IMR-90 (cell line): Measurements from ENCODE around the gene MYL4. TPM values are rescaled to one million over a fixed set of nuclear protein-coding genes. Genes with fewer than 3 reads are reported as not detected.
A peak's percentile ranks its signal among the peaks of the same experiment; 100 is the strongest.

Experiments used
- ATAC-seq: fragments of 200-7000 bp; cut with Tn5 transposase; 2 replicates; pipeline ENCODE4 v1.9.1; 2020; ENCODE audit warnings: low read depth, mild to moderate bottlenecking, moderate library complexity
- BruUV-seq: library from RNA; stranded (reverse); fragments of 400-500 nt; replicated peaks from 2 replicates; lab custom pipeline; 2021; lab: Mats Ljungman, UMichigan
- CTCF ChIA-PET: fragments of 300-600 bp; formaldehyde crosslinking; extraction: SDS; loops from one replicate; lab custom pipeline; 2021; ENCODE audit warnings: antibody characterized with exemption; lab: Yijun Ruan, JAX
- POLR2A ChIA-PET: fragments of 300-600 bp; sonication (Branson Sonifier 250); formaldehyde crosslinking; loops from one replicate; lab custom pipeline; 2022; ENCODE audit warnings: antibody characterized with exemption; ENCODE audit not compliant: unreplicated experiment; lab: Charles Lee
- DNase-seq: peaks from one replicate; pipeline ENCODE4 v3.0.0; 2013
- H2AFZ ChIP-seq: replicated peaks from 2 replicates; pipeline ENCODE3; 2013; ENCODE audit warnings: low read length, mild to moderate bottlenecking; ENCODE audit not compliant: poor library complexity
- H2AK5ac ChIP-seq: 2 replicates; pipeline ENCODE4 v1.6.1; 2013; ENCODE audit warnings: low read depth, low read length, inconsistent platforms
- H2AK9ac ChIP-seq: replicated peaks from 2 replicates; pipeline ENCODE3; 2013; ENCODE audit warnings: mild to moderate bottlenecking, low read depth, low read length, moderate library complexity; ENCODE audit not compliant: poor library complexity
- H2BK120ac ChIP-seq: 2 replicates; pipeline ENCODE4 v1.6.1; 2013; ENCODE audit warnings: low read depth, low read length, inconsistent platforms
- H2BK15ac ChIP-seq: 3 replicates; pipeline ENCODE4 v1.6.1; 2013; ENCODE audit warnings: low read depth, low read length, inconsistent platforms
- H2BK20ac ChIP-seq: 2 replicates; pipeline ENCODE4 v1.6.1; 2013; ENCODE audit warnings: low read depth, mild to moderate bottlenecking, inconsistent platforms, low read length, moderate library complexity
- H2BK5ac ChIP-seq: 2 replicates; pipeline ENCODE4 v1.6.1; 2013; ENCODE audit warnings: mild to moderate bottlenecking, low read depth, low read length, inconsistent platforms; ENCODE audit not compliant: poor library complexity, severe bottlenecking
- H3K14ac ChIP-seq: replicated peaks from 2 replicates; pipeline ENCODE4 v1.6.1; 2013; ENCODE audit warnings: low read depth, low read length, inconsistent platforms
- H3K18ac ChIP-seq: 2 replicates; pipeline ENCODE4 v1.6.1; 2013; ENCODE audit warnings: low read depth, low read length, control low read depth
- H3K23ac ChIP-seq: 2 replicates; pipeline ENCODE4 v1.6.1; 2013; ENCODE audit warnings: low read depth, low read length, inconsistent platforms
- H3K27ac ChIP-seq: 2 replicates; pipeline ENCODE4 v1.5.1; 2013; ENCODE audit warnings: mild to moderate bottlenecking, control low read depth, low read length; ENCODE audit not compliant: insufficient read depth
- H3K27me3 ChIP-seq: 2 replicates; pipeline ENCODE4 v1.6.1; 2013; ENCODE audit warnings: low read length; ENCODE audit not compliant: control insufficient read depth, insufficient read depth
- H3K36me3 ChIP-seq: 2 replicates; pipeline ENCODE4 v1.6.1; 2013; ENCODE audit warnings: low read length, mixed read lengths; ENCODE audit not compliant: control insufficient read depth, insufficient read depth
- H3K4ac ChIP-seq: 2 replicates; pipeline ENCODE4 v1.6.1; 2013; ENCODE audit warnings: low read depth, low read length, inconsistent platforms
- H3K4me1 ChIP-seq: 2 replicates; pipeline ENCODE4 v1.6.1; 2013; ENCODE audit warnings: low read length, mixed read lengths; ENCODE audit not compliant: control insufficient read depth, insufficient read depth
- H3K4me2 ChIP-seq: 2 replicates; pipeline ENCODE4 v1.6.1; 2013; ENCODE audit warnings: low read depth, mild to moderate bottlenecking, control low read depth, low read length, moderate library complexity
- H3K4me3 ChIP-seq: 2 replicates; pipeline ENCODE4 v1.5.1; 2013; ENCODE audit warnings: low read depth, mild to moderate bottlenecking, control low read depth, low read length, moderate library complexity; ENCODE audit not compliant: insufficient read depth
- H3K56ac ChIP-seq: 2 replicates; pipeline ENCODE4 v1.6.1; 2013; ENCODE audit warnings: low read length, inconsistent platforms; ENCODE audit not compliant: insufficient read depth; ENCODE audit errors: extremely low read depth
- H3K79me1 ChIP-seq, 2 experiments: 2 replicates each; pipeline ENCODE4 v1.6.1; 2013; ENCODE audit warnings: low read length in 2 of 2, inconsistent platforms in 1 of 2, low read depth in 1 of 2
- H3K9ac ChIP-seq: 2 replicates; pipeline ENCODE4 v1.6.1; 2013; ENCODE audit warnings: low read depth, low read length, control low read depth
- H3K9me1 ChIP-seq: 2 replicates; pipeline ENCODE4 v1.6.1; 2013; ENCODE audit warnings: low read length, inconsistent platforms; ENCODE audit not compliant: insufficient read depth
- H3K9me3 ChIP-seq: 2 replicates; pipeline ENCODE4 v1.6.1; 2013; ENCODE audit warnings: low read length; ENCODE audit not compliant: control insufficient read depth, insufficient read depth
- H4K20me1 ChIP-seq: 2 replicates; pipeline ENCODE4 v1.6.1; 2013; ENCODE audit warnings: low read length, inconsistent platforms; ENCODE audit not compliant: insufficient read depth
- H4K5ac ChIP-seq: 2 replicates; pipeline ENCODE4 v1.6.1; 2013; ENCODE audit warnings: mild to moderate bottlenecking, low read depth, low read length, control low read depth
- H4K8ac ChIP-seq, 2 experiments: 2 replicates each; pipeline ENCODE4 v1.6.1; 2013; ENCODE audit warnings: low read depth in 2 of 2, low read length in 2 of 2, control low read depth in 1 of 2, inconsistent platforms in 1 of 2
- H4K91ac ChIP-seq: 2 replicates; pipeline ENCODE4 v1.6.1; 2013; ENCODE audit warnings: low read depth, low read length, inconsistent platforms; ENCODE audit not compliant: insufficient read depth
- CEBPB ChIP-seq: IDR thresholded peaks from 2 replicates; pipeline ENCODE4 v1.6.1; 2012; ENCODE audit warnings: low read depth, low read length, improper control_type of control experiment
- CHD1 ChIP-seq: IDR thresholded peaks from 2 replicates; pipeline ENCODE4 v1.6.1; 2012; ENCODE audit warnings: low read depth, low read length, improper control_type of control experiment
- MAFK ChIP-seq: IDR thresholded peaks from 2 replicates; pipeline ENCODE4 v1.6.1; 2012; ENCODE audit warnings: low read depth, low read length, improper control_type of control experiment
- MXI1 ChIP-seq: IDR thresholded peaks from 2 replicates; pipeline ENCODE4 v1.6.1; 2012; ENCODE audit warnings: low read depth, mild to moderate bottlenecking, low read length, moderate library complexity, borderline replicate concordance
- RAD21 ChIP-seq: IDR thresholded peaks from 2 replicates; pipeline ENCODE4 v1.6.1; 2012; ENCODE audit warnings: low read length, improper control_type of control experiment
- RCOR1 ChIP-seq: IDR thresholded peaks from 2 replicates; pipeline ENCODE4 v1.6.1; 2012; ENCODE audit warnings: mild to moderate bottlenecking, low read length, improper control_type of control experiment; ENCODE audit not compliant: insufficient replicate concordance
- RFX5 ChIP-seq: IDR thresholded peaks from 2 replicates; pipeline ENCODE4 v1.8.0; 2012; ENCODE audit warnings: low read depth, mild to moderate bottlenecking, low read length, moderate library complexity
- SMC3 ChIP-seq: fragments of 150-350 bp; IDR thresholded peaks from 2 replicates; pipeline ENCODE4 v1.6.1; 2016; ENCODE audit warnings: low read depth, mild to moderate bottlenecking, antibody characterized with exemption, low read length, moderate library complexity
- WGBS, 2 experiments: methylation state at CpG; one replicate each; pipeline versions ENCODE4 v1.1.5 to v1.1.7; 2013; ENCODE audit warnings: missing lambda C conversion rate in 2 of 2; ENCODE audit not compliant: insufficient read length in 1 of 2; ENCODE audit errors: extremely low coverage in 2 of 2; 5-methylcytosine and 5-hydroxymethylcytosine counted together
- dilution Hi-C: fragments of 300-500 bp; cut with HindIII; formaldehyde crosslinking; loops from one replicate; pipeline ENCODE4 v1.14.3; 2018; ENCODE audit warnings: low sequenced_read_pairs; ENCODE audit not compliant: unreplicated experiment
- in situ Hi-C: fragments of 300-500 bp; cut with MboI; formaldehyde crosslinking; loops from 3 replicates; pipeline ENCODE4 v1.14.3; 2019; ENCODE audit warnings: low sequenced_read_pairs, inconsistent platforms, mixed read lengths
- intact Hi-C: fragments of 100-400 bp; cut with micrococcal nuclease; formaldehyde crosslinking; loops from 2 replicates; pipeline ENCODE4 v1.10.0; 2022
- polyA plus RNA-seq, 3 experiments: library from polyadenylated mRNA; depleted of rRNA; stranded (reverse); fragments of >200 nt; gene quantifications; 2 replicates each; pipeline ENCODE4 v1.2.3, GENCODE V29; 2012; ENCODE audit warnings: low replicate concordance in 1 of 3
- total RNA-seq: library from RNA; depleted of rRNA; stranded (reverse); fragments of >200 nt; gene quantifications from 2 replicates; pipeline ENCODE4 v1.2.3, GENCODE V29; 2012
- TF ChIP-seq, protein P1 (sequence below): fragments of 150-350 bp; IDR thresholded peaks from 2 replicates; pipeline ENCODE4 v1.6.1; 2016; ENCODE audit warnings: low read depth, mild to moderate bottlenecking, low read length, moderate library complexity, borderline replicate concordance
- TF ChIP-seq, protein P2 (sequence below): fragments of 150-350 bp; IDR thresholded peaks from 2 replicates; pipeline ENCODE4 v1.6.1; 2017; ENCODE audit warnings: mild to moderate bottlenecking, antibody characterized with exemption, low read length, low read depth

The MYL4 gene
- total and polyA plus RNA-seq, 2 of the 4 experiments (the other 2 are of a cell fraction): not detected

DNA sequence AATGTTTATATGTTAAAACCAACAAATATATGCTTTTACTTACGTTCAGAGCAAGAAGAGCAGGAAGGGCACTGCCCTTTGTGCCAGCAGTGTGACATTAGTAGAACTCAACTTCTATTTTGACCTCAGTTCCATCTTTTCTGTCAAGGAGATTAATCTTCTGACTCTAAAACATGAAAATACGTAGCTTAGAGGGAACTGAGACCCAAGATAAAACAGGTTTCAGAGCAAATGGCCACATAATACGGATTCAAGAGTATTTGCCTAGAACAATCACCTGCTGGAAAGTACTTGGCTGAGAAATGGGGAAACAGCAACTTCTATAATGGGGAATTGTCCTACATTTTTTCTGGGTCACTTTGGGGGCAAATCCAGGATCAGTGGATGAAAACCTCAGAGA, 22.2 kb downstream of the MYL4 start:
- Histone ChIP-seq H2BK120ac (peak overlapping the region; percentile 97), H2AK5ac (peak overlapping the region; percentile 98), H3K9me1 (peaks cover 18% of the 10 kb centered on the region), H3K4me3 (no peak overlapping the region), H3K23ac (peak overlapping the region; percentile 24; the same call in 1 of the 2 replicates), H3K27ac (no peak overlapping the region), H3K14ac (peak overlapping the region; percentile 81; the same call in 1 of the 2 replicates), H4K5ac (no peak overlapping the region), H3K9ac (no peak overlapping the region), H3K9me3 (no peaks in the 10 kb centered on the region), H2AK9ac (no peak overlapping the region), H4K8ac (peak overlapping the region; percentile 20 to 53; a peak in 2 of 4 replicates), H4K20me1 (no peaks in the 10 kb centered on the region), H3K36me3 (no peaks in the 10 kb centered on the region), H3K79me1 (peaks cover 0 to 3% of the 10 kb centered on the region in 2 experiments; a peak in 2 of 4 replicates), H2AFZ (no peak overlapping the region), H3K4me2 (no peak overlapping the region), H2BK5ac (no peak overlapping the region), H3K27me3 (no peaks in the 10 kb centered on the region), H2BK15ac (peak overlapping the region; percentile 82; the same call in 2 of the 3 replicates), H3K18ac (peak overlapping the region; percentile 36; the same call in 1 of the 2 replicates), H3K56ac (no peak overlapping the region), H3K4ac (peak overlapping the region; percentile 91), H4K91ac (peak overlapping the region; percentile 95), H3K4me1 (peaks cover 16% of the 10 kb centered on the region), H2BK20ac (peak overlapping the region; percentile 97)
- TF ChIP-seq, protein P1, sequence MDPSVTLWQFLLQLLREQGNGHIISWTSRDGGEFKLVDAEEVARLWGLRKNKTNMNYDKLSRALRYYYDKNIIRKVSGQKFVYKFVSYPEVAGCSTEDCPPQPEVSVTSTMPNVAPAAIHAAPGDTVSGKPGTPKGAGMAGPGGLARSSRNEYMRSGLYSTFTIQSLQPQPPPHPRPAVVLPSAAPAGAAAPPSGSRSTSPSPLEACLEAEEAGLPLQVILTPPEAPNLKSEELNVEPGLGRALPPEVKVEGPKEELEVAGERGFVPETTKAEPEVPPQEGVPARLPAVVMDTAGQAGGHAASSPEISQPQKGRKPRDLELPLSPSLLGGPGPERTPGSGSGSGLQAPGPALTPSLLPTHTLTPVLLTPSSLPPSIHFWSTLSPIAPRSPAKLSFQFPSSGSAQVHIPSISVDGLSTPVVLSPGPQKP: no peak
- TF ChIP-seq MAFK (no peak), CEBPB (no peak), RAD21 (no peak), RCOR1 (no peak), MXI1 (no peak), RFX5 (no peak), CHD1 (no peak), SMC3 (no peak)
- TF ChIP-seq, protein P2, sequence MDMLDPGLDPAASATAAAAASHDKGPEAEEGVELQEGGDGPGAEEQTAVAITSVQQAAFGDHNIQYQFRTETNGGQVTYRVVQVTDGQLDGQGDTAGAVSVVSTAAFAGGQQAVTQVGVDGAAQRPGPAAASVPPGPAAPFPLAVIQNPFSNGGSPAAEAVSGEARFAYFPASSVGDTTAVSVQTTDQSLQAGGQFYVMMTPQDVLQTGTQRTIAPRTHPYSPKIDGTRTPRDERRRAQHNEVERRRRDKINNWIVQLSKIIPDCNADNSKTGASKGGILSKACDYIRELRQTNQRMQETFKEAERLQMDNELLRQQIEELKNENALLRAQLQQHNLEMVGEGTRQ: no peak
- no peak for ATAC-seq
- DNase-seq: no peak
- BruUV-seq: no TSS peak
- ChIA-PET POLR2A (no interaction called here), CTCF (interaction anchor here (1.1 to 3.4 kb wide), 2 partner anchors 9 to 85 kb away, joined by 5 to 30 read pairs; no protein-coding TSS in a partner anchor)
- intact Hi-C loops: no loop called here
- dilution Hi-C loops: no loop called here
- 80% methylated on average over 1 of the region's 3 CpGs; no CpG with 5 or more reads in 1 of the 2 experiments for WGBS, 2 experiments
- in situ Hi-C loops: loop anchor here (5.0 kb wide), 1 partner anchor 81 kb away; no protein-coding TSS in a partner anchor
